ENCODE data around the gene ATP2B3.

ATP2B3 gene

GRCh38 chrX:153526042-153526441 lies 8.6 kb downstream of the ATP2B3 start:
- TF ChIP-seq FOXP2 (optimal IDR thresholded peaks at IDR 0.05; ENCODE audit: borderline replicate concordance, extremely low read depth, extremely low read length, insufficient read depth) (no peak), SIN3A (IDR thresholded peaks at IDR 0.05; ENCODE audit: borderline replicate concordance, insufficient read depth, low read length) (no peak), POLR2AphosphoS5 (IDR thresholded peaks at IDR 0.05; ENCODE audit: low read depth, low read length) (no peak), TAF1 (IDR thresholded peaks at IDR 0.05; ENCODE audit: borderline replicate concordance, insufficient read depth, low read length) (no peak)
- TF ChIP-seq, protein P1, sequence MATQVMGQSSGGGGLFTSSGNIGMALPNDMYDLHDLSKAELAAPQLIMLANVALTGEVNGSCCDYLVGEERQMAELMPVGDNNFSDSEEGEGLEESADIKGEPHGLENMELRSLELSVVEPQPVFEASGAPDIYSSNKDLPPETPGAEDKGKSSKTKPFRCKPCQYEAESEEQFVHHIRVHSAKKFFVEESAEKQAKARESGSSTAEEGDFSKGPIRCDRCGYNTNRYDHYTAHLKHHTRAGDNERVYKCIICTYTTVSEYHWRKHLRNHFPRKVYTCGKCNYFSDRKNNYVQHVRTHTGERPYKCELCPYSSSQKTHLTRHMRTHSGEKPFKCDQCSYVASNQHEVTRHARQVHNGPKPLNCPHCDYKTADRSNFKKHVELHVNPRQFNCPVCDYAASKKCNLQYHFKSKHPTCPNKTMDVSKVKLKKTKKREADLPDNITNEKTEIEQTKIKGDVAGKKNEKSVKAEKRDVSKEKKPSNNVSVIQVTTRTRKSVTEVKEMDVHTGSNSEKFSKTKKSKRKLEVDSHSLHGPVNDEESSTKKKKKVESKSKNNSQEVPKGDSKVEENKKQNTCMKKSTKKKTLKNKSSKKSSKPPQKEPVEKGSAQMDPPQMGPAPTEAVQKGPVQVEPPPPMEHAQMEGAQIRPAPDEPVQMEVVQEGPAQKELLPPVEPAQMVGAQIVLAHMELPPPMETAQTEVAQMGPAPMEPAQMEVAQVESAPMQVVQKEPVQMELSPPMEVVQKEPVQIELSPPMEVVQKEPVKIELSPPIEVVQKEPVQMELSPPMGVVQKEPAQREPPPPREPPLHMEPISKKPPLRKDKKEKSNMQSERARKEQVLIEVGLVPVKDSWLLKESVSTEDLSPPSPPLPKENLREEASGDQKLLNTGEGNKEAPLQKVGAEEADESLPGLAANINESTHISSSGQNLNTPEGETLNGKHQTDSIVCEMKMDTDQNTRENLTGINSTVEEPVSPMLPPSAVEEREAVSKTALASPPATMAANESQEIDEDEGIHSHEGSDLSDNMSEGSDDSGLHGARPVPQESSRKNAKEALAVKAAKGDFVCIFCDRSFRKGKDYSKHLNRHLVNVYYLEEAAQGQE (IDR thresholded peaks at IDR 0.05; ENCODE audit: insufficient read depth in 1 of 2, low read depth in 2 of 2, low read length in 2 of 2), result no peak

GRCh38 chrX:153526801-153527200 lies 9.4 kb downstream of the ATP2B3 start:
- no peak for TF ChIP-seq TAF1 (IDR thresholded peaks at IDR 0.05; ENCODE audit: borderline replicate concordance, insufficient read depth, low read length)
- no peak for TF ChIP-seq POLR2AphosphoS5 (IDR thresholded peaks at IDR 0.05; ENCODE audit: low read depth, low read length)
- TF ChIP-seq FOXP2 (optimal IDR thresholded peaks at IDR 0.05; ENCODE audit: borderline replicate concordance, extremely low read depth, extremely low read length, insufficient read depth), result no peak

DNA sequence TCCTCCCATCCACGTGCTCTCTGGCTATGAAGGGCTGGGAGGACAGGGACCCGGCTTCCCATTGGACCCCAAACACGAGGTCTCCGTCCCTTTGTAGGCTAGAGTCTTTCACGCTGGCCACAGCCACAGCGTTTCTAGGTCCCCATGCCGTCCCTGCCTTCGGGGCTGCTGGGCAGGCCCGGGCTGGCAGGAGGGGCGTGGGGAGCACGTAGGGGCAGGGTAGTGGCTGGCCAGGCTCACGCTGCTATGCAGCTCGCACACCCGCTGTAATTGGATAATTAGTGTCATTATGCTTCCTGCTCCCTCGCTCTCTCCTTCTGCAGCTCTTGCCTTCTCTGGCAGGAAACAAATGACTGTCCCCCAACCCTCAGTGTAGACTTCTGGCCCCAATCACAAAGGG lies 9.8 kb downstream of the ATP2B3 start:
- TF ChIP-seq POLR2AphosphoS5 (IDR thresholded peaks at IDR 0.05; ENCODE audit: low read depth, low read length) (no peak), FOXP2 (optimal IDR thresholded peaks at IDR 0.05; ENCODE audit: borderline replicate concordance, extremely low read depth, extremely low read length, insufficient read depth) (no peak), SIN3A (IDR thresholded peaks at IDR 0.05; ENCODE audit: borderline replicate concordance, insufficient read depth, low read length) (no peak), TAF1 (IDR thresholded peaks at IDR 0.05; ENCODE audit: borderline replicate concordance, insufficient read depth, low read length) (no peak)
- TF ChIP-seq, protein P1 (IDR thresholded peaks at IDR 0.05; ENCODE audit: insufficient read depth in 1 of 2, low read depth in 2 of 2, low read length in 2 of 2), result no peak

DNA sequence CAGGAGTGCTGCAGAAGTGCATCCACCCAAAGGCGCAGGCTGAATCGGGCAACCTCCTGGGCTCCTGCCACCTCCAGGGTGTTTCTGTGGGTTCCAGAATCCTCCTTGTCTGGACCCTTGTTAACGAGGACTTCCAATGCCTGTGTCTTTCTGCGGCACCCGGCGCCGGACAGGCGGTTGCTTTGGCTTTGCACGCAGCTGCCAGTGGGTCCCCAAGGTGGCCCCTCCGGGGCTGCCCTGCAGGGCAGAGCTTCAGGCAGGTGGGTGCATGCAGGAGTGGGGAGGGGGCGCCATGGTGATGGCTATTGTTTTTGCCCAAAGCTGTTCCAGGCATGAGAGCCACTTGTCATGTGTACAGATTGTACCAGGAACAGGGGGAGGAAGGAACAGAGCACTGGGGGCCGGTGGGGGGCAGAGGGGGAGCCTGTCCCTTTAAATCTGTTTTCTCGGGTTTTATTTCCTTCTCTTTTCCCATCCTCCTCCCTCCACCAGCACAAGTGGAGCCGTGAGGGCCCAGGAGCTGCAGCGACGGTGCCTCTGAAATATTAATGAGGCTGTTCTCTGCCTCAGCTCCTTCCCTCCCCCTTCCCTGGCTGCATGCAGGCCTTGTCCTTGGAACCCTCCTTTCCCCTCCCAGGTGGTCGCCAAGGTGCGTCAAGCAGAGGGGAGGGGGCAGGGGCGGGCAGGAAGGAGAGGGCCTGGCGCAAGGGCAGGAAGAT lies 13.1 kb downstream of the ATP2B3 start:
- no peak for TF ChIP-seq TAF1 (IDR thresholded peaks at IDR 0.05; ENCODE audit: borderline replicate concordance, insufficient read depth, low read length)
- no peak for TF ChIP-seq FOXP2 (optimal IDR thresholded peaks at IDR 0.05; ENCODE audit: borderline replicate concordance, extremely low read depth, extremely low read length, insufficient read depth)
- no peak for TF ChIP-seq SIN3A (IDR thresholded peaks at IDR 0.05; ENCODE audit: borderline replicate concordance, insufficient read depth, low read length)
- TF ChIP-seq POLR2AphosphoS5 (IDR thresholded peaks at IDR 0.05; ENCODE audit: low read depth, low read length), result no peak
- TF ChIP-seq, protein P1 (IDR thresholded peaks at IDR 0.05; ENCODE audit: insufficient read depth in 1 of 2, low read depth in 2 of 2, low read length in 2 of 2), result no peak

- TF ChIP-seq FOXP2 (optimal IDR thresholded peaks at IDR 0.05; ENCODE audit: borderline replicate concordance, extremely low read depth, extremely low read length, insufficient read depth) (no peak), TAF1 (IDR thresholded peaks at IDR 0.05; ENCODE audit: borderline replicate concordance, insufficient read depth, low read length) (no peak), SIN3A (IDR thresholded peaks at IDR 0.05; ENCODE audit: borderline replicate concordance, insufficient read depth, low read length) (no peak), POLR2AphosphoS5 (IDR thresholded peaks at IDR 0.05; ENCODE audit: low read depth, low read length) (no peak)
- TF ChIP-seq, protein P1 (IDR thresholded peaks at IDR 0.05; ENCODE audit: insufficient read depth in 1 of 2, low read depth in 2 of 2, low read length in 2 of 2), result no peak
These were observed 15.6 kb downstream of the ATP2B3 start for GRCh38 chrX:153533091-153533490.

Measured in PFSK-1 (cell line).